ENCODE results near the gene TH.
"Not testable (repeated sequence)": the region's sequence is repeated elsewhere in the genome, so short reads cannot be mapped to it uniquely, and the experiment has no call there.

DNA sequence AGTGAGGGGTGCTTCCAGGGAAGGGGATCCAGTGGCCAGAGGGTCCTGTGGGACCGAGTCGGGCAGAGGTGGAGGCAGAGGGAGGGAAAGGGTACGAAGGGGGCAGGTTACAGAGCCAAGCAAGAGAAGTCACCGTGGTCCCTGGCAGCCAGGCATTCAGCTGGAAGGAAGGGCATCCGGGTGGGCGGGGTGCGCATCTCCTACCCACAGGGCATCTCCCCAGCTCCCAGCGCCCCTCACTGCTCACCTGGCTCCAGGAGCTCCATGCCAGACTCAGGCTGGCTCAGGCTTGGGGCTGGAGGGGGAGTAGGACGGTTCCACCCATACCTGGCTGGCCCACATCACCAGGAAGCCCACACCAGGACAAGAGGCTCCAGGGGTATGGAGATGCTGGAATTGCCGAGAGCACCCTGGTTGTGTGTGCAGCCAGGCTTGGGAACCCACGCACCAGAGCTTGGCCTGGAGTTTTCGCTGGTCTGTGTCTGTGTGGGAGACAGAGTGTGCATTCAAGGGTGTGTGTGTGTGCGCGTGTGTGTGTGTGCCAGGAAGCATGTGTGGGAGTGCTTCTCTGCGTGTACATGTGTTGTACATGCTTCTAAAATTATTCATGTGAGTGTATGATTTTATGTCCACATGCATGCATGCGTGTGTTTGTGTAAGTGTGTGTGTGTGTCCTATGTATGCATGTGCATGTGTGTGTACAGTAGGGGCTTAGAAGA is 6.6 kb upstream of the TH start:
- TF ChIP-seq, protein P1, sequence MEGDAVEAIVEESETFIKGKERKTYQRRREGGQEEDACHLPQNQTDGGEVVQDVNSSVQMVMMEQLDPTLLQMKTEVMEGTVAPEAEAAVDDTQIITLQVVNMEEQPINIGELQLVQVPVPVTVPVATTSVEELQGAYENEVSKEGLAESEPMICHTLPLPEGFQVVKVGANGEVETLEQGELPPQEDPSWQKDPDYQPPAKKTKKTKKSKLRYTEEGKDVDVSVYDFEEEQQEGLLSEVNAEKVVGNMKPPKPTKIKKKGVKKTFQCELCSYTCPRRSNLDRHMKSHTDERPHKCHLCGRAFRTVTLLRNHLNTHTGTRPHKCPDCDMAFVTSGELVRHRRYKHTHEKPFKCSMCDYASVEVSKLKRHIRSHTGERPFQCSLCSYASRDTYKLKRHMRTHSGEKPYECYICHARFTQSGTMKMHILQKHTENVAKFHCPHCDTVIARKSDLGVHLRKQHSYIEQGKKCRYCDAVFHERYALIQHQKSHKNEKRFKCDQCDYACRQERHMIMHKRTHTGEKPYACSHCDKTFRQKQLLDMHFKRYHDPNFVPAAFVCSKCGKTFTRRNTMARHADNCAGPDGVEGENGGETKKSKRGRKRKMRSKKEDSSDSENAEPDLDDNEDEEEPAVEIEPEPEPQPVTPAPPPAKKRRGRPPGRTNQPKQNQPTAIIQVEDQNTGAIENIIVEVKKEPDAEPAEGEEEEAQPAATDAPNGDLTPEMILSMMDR (IDR thresholded peaks at IDR 0.05) = not testable (repeated sequence)
- TF ChIP-seq EZH2 (IDR thresholded peaks at IDR 0.05) = not testable (repeated sequence)

Measured in neural progenitor cell (in vitro differentiated cells).